Endometrial microvascular endothelial cells (primary cell): ENCODE data around the gene GPR141. TPM values are rescaled to one million over a fixed set of nuclear protein-coding genes. Genes with fewer than 3 reads are reported as not detected.
"Not testable (repeated sequence)": the region's sequence is repeated elsewhere in the genome, so short reads cannot be mapped to it uniquely, and the experiment has no call there.

Experiments used
- in situ Hi-C: cut with HindIII; loops from 2 replicates; pipeline ENCODE4 v1.10.0; 2017; ENCODE audit warnings: low sequenced_read_pairs, low pct_unique_long_range_greater_than_20kb; ENCODE audit errors: inconsistent ontology term
- total RNA-seq: library from RNA; depleted of rRNA; stranded (reverse); fragments of >200 nt; gene quantifications from one replicate; pipeline ENCODE4 v1.2.3, GENCODE V29; 2015; ENCODE audit errors: inconsistent ontology term

Gene GPR141
- total RNA-seq, 1 donor from 2014 or later, result not detected

DNA sequence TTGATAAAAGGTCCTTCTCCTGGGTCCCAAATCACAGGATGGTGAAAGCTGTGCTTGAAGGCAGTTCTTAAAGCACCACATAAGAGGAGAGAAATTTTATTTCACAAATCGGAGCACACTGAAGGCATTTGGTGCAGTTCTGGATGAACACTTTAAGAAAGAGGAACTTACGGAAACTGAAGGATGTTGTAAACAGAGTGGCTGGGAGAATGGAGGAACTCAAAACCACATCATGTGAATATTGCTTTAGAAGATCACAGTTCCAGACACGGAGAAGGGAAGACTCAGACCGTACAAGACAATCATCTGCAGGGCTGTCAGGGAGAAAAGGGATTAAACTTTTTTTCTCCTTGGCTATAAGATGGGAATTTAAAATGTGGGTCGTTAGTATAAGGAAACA lies 9.0 kb upstream of the GPR141 start:
- in situ Hi-C loops, result no loop called here

DNA sequence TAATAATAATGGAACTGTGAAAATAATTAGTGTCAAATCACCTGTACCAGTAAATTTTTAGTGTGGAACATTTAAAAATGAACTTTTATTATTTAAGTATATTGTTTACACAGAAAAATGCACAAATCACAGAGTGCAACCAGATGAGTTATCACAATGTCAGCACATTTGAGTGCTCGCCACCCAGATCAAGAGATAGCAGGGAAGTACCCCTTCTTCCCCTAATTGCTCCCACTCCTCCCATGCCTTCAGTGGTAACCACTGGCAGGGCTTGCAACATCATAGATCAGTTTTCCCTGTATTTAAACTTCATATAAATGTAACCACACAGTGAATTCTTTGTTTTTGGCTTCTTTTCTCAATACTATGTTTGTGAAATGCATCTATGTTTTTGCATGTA lies 7.8 kb upstream of the GPR141 start:
- in situ Hi-C loops, result no loop called here

GRCh38 chr7:37684927-37685326 lies 1.4 kb downstream of the GPR141 start:
- in situ Hi-C loops, result no loop called here

DNA sequence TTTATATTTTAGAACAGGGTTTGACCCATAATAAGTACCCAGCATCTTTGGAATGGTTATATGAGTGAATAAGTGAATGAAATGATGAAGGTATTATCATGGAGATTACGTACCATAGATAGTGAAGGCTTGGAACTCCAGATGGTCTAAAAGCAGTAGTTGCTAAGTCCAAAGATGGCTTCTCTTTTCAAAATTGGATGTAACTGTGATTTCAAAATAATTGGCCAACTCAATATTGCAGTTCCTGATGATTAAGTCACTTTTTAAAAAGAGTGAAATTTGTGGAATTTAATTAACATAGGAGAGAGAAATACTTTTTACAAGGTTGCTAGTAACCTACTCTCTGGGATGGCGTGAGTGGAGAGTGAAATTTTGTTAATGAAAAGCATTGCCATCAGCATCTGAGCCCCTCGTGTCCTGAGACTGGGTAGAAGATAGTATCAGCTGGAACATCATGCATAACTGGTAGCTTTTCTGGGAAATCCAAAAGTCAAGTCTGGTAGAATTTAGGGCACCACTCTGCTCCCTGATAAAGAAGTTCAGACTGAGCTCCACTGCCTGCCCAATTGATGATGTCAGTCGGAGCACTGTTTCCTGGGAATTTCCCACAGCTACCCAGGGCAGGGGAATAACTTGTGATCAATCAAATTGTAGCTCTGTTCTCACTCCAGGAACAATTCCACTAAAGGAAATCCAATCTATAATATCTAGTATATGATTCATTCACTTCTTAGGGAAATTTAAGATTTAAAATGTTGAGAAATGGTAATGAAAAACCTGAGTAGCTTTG lies 3.2 kb downstream of the GPR141 start:
- in situ Hi-C loops, result no loop called here

GRCh38 chr7:37690206-37690605 lies 6.6 kb downstream of the GPR141 start:
- in situ Hi-C loops, result no loop called here

DNA sequence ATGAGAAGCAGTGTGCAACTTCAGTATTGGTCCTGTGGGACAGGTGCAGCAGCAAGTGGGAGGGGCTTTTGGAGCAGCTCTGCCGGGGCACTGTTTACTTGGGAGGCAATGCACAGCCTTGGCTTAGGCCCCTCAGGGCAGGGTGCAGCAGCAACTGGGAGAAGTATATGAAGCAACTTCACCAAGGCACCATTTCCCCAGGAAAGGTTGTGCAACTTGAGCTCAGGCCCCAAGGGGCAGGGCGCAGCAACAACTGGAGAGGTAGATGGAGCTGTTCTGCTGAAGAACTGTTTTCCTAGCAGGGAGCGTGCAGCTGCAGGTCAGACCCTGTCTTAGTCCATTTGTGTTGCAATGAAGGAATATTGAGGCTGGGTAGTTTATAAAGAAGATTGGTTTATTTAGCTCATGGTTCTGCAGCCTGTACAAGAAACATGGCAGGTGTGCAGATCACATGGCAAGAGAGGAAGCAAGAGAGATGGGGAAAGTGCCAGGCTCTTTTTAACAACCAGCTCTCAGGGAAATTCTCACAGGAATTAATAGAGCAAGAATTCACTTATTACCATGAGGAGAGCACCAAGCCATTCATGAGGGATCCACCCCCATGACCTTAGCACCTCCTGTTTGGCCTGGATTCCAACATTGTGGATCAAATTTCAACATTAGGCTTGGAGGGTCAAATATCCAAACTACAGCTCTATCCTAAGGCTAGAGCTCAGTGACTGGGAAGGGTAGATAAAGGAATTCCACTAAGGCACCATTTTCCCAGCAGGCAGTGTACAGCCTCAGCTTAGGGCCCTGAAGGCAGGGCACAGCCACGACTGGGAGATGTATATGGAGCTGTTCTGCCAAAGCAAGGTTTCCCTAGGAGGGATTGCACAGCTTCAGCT lies 10.9 kb downstream of the GPR141 start:
- in situ Hi-C loops, result no loop called here

- in situ Hi-C loops, result no loop called here
These were observed 14.7 kb downstream of the GPR141 start for GRCh38 chr7:37698276-37698675.

- in situ Hi-C loops, result no loop called here
These were observed 15.2 kb downstream of the GPR141 start for GRCh38 chr7:37698782-37699181.

DNA sequence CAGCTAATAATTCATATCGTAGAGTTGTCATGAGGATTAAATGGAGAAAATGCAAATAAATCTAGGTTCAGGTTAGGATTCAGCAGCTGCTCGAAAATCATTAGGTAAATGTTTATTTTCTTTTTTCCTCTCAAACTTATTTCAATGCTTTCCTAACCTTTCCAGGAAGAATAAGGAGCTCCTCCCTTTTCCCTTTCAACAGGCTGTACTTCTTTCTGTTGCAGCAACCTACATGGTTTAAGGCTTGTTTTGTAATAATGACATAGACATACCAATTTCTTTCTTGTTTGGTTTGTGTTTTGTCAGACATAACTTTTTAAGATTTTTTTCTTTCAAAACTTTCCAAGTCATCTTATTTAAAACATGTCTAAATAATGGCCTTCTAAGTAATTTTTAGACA lies 18.2 kb downstream of the GPR141 start:
- in situ Hi-C loops, result no loop called here

DNA sequence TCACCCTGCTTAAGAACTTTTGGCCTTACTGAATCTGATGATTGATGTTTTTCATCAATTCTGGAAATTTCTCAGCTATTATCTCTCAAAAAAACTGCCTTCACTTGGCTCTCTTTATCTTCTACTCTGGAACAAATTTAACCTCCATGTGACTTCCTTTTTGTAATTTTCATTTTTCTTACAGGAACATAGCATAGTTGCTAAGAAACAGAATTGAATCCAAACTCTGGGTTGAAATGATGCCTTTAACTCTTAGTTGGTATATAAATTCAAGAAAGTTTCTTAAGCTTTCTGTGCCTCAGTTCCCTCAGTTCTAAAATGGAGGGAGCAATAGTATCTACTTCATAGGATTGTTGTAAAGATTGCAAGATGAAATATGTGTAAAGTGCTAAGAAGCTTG lies 19.8 kb downstream of the GPR141 start:
- in situ Hi-C loops, result no loop called here

DNA sequence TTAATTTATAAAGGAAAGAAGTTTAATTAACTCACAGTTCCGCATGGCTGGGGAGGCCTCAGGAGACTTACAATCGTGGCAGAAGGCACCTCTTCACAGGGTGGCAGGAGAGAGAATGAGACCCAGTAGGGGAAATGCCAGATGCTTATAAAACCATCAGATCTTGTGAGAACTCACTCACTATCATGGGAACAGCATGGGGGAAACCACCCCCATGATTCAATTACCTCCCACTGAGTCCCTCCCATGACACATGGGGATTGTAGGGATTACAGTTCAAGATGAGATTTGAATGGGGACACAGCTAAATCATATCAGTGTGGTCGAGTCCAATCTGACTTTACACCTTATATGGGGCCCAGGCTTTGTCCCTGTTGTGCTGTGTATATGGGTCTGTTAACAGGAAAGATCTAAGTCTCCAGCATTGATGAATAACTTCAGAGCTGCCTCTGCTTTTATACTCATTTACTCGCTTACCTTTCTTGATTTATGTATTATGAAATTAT lies 20.8 kb downstream of the GPR141 start:
- in situ Hi-C loops, result not testable (repeated sequence)

- in situ Hi-C loops, result no loop called here
These were observed 22.4 kb downstream of the GPR141 start for GRCh38 chr7:37705976-37706375.

GRCh38 chr7:37706804-37707203 lies 23.2 kb downstream of the GPR141 start:
- in situ Hi-C loops, result no loop called here

- in situ Hi-C loops, result no loop called here
These were observed 24.4 kb downstream of the GPR141 start for GRCh38 chr7:37707754-37708485.

GRCh38 chr7:37709631-37710509 lies 26.3 kb downstream of the GPR141 start:
- in situ Hi-C loops, result no loop called here

GRCh38 chr7:37713613-37714012 lies 30.0 kb downstream of the GPR141 start:
- in situ Hi-C loops, result no loop called here

GRCh38 chr7:37714606-37715005 lies 31.0 kb downstream of the GPR141 start:
- in situ Hi-C loops, result no loop called here

DNA sequence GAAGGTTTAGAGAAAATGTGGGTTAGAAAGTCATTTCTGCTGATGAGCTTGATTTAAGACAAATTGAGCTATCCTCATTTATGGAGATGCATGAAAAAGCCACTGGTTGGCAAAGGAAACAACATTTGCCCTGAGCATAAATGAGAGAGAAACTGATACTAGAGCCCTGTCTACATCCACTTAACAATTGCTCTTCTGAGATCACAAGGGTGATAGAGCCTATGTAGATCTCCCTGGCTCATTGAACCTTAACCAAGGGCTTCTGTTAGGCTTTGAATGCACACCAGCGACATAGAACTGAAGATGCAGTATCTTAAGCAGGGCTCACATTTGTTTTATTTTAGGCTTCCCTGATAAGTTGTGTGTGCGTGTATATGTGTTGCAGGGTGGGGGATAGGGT lies 35.0 kb downstream of the GPR141 start:
- in situ Hi-C loops, result no loop called here
